GM12801 (cell line): ENCODE results near the gene KCNAB2.

Experiments used
- CTCF ChIP-seq: IDR thresholded peaks from one replicate; pipeline ENCODE4 v1.5.1; 2011; ENCODE audit warnings: control low read depth; ENCODE audit not compliant: insufficient read length; ENCODE audit errors: extremely low read depth

Gene KCNAB2

GRCh38 chr1:6142036-6142621, 96.4 kb downstream of the KCNAB2 start:
- no peak for TF ChIP-seq CTCF

- no peak for TF ChIP-seq CTCF
Observed at GRCh38 chr1:6142734-6143133, 97.0 kb downstream of the KCNAB2 start.

DNA sequence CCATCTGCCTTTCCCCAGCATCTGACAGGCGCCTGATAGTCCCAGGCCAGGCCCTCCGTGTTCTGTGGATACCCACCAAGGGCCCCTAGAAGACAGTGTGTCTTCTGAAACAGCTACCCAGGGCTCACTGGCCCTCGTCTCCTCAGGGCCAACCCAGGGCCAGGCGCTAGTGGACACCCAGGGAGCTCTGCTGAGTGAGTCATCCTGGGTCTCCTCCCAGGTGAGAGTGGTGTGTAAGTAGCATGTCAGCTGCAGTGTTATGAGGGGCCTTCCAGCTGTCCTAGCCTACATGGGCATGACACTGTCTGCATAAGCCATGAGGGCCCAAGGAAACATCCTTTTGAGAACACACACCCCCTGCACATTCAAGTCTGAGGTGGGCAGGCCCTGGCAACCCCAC, 97.7 kb downstream of the KCNAB2 start:
- no peak for TF ChIP-seq CTCF

- TF ChIP-seq CTCF, result no peak
Observed at GRCh38 chr1:6144175-6144574, 98.5 kb downstream of the KCNAB2 start.

- no peak for TF ChIP-seq CTCF
Observed at GRCh38 chr1:6144647-6145395, 99.1 kb downstream of the KCNAB2 start.

DNA sequence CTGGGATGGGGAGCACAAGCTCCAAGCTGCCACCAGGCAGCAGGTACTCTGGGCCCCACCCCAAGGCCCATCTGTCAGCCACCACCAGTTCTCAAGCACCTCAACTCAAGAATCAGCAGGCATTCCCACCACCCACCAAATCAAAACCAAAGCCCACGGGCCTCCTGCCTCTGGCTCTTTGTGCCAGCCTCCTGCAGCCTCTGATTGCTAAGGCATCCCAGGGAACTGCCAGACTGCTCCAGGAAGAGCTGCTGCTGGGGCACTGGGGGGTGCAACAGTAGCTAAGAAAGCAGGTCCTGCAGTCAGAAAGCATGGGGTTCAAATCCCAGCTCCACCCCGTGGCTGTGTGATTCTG, 99.7 kb downstream of the KCNAB2 start:
- TF ChIP-seq CTCF, result no peak

DNA sequence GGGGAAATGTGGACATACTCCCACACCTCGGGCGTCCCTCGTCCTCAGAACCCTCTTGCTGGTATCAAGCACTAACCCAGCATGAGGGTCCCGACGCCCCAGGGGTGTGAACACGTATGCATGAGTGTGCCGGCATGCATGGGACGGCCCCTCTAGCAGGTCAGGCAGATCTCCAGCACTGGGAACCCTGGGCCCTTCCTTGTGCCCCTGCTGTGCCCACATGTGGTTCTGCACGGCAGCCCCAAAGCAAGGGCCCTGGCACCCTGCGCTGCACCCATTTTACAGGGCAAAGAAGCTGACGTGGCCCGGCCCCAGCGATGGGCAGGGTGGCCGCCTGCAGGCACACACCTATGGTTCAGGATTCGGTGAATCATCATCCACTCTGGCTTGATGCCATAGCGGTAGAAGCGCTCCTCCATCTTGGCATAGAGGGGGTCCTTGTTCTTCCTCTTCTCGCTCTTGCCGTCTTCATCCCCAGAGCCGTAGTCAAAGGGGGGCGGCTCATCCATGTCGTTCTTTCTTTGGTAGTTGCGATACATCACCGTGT, 100.2 kb downstream of the KCNAB2 start:
- TF ChIP-seq CTCF, result no peak
